ENCODE data around the gene NSUN3.
"Not testable (repeated sequence)": the region's sequence is repeated elsewhere in the genome, so short reads cannot be mapped to it uniquely, and the experiment has no call there.

Gene NSUN3

DNA sequence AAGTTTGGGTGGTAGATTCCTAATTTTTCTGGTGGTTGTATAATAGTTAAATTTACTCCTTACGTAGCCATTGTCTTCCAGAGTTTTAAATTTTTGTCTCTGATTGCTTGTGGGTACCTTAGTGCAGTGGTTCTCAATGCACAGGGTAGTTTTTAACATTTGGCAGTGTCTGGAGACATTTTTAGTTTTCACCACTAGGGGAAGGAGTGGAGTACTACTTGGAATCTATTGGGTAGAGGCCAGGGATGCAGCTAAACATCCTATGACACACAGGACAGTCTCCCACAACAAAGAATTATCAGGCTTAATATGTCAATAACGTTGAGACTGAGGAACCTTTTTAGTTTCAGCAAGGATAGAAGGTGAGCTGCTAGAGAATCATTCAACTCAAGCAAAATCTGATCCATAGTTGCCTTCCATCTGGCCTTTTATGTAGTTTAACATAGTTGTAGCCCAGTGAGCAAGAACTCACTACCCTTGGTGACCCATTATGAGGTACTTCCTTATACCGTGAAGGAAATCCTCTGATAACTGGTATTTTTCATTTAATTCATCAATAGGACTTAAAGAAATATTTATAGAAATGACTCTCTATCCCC, 25.9 kb upstream of the NSUN3 start:
- TF ChIP-seq, protein P1, sequence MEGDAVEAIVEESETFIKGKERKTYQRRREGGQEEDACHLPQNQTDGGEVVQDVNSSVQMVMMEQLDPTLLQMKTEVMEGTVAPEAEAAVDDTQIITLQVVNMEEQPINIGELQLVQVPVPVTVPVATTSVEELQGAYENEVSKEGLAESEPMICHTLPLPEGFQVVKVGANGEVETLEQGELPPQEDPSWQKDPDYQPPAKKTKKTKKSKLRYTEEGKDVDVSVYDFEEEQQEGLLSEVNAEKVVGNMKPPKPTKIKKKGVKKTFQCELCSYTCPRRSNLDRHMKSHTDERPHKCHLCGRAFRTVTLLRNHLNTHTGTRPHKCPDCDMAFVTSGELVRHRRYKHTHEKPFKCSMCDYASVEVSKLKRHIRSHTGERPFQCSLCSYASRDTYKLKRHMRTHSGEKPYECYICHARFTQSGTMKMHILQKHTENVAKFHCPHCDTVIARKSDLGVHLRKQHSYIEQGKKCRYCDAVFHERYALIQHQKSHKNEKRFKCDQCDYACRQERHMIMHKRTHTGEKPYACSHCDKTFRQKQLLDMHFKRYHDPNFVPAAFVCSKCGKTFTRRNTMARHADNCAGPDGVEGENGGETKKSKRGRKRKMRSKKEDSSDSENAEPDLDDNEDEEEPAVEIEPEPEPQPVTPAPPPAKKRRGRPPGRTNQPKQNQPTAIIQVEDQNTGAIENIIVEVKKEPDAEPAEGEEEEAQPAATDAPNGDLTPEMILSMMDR (IDR thresholded peaks at IDR 0.05; ENCODE audit: extremely low read depth, missing control alignments) = no peak
- no peak for DNase-seq (ENCODE audit: low spot score)

- TF ChIP-seq, protein P1 (IDR thresholded peaks at IDR 0.05; ENCODE audit: extremely low read depth, missing control alignments) = no peak
Observed at GRCh38 chr3:94043285-94043684, 19.6 kb upstream of the NSUN3 start.

DNA sequence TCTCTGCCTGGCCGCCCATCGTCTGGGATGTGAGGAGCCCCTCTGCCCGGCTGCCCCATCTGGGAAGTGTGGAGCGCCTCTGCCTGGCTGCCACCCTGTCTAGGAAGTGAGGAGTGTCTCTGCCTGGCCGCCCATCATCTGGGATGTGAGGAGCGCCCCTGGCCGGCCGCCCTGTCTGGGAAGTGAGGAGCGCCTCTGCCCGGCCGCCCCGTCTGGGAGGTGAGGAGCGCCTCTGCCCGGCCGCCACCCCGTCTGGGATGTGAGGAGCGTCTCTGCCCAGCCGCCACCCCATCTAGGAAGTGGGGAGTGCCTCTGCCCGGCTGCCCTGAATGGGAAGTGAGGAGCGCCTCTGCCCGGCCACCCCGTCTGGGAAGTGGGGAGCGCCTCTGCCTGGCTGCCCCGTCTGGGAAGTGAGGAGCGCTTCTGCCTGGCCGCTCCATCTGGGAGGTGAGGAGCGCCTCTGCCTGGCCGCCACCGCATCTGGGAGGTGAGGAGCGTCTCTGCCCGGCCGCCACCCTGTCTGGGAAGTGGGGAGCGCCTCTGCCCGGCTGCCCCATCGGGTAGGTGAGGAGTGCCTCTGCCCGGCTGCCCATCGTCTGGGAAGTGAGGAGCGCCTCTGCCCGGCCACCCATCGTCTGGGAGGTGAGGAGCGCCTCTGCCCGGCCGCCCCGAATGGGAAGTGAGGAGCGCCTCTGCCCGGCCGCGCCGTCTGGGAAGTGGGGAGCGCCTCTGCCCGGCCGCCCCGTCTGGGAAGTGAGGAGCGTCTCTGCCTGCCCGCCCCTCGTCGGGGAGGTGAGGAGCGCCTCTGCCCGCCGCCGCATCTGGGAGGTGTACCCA, 18.5 kb upstream of the NSUN3 start:
- DNase-seq (ENCODE audit: low spot score) = not testable (repeated sequence)

More at GRCh38 chr3:94043285-94043684, 19.6 kb upstream of the NSUN3 start:
- DNase-seq (ENCODE audit: low spot score) = no peak

GRCh38 chr3:94046533-94046932, 16.3 kb upstream of the NSUN3 start:
- no peak for DNase-seq (ENCODE audit: low spot score)

DNA sequence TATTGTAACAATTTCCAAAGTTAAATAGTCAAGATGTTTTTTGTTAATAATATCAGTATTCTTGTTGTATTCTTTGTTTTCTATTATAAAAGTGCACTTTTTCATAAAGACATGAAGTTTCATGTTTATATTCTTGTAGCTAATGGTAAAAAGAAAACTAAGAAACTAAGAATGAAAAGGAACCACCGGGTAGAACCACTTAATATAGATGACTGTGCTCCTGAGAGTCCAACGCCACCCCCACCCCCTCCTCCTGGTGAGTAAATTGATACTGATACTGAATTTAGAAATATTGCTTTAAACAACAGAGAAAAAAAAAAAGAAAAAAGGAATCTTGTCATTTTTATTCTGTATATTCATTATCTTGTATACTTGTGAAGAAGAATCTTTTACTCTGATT, 13.6 kb upstream of the NSUN3 start:
- DNase-seq (ENCODE audit: low spot score) = no peak
- TF ChIP-seq, protein P1 (IDR thresholded peaks at IDR 0.05; ENCODE audit: extremely low read depth, missing control alignments) = no peak

More at GRCh38 chr3:94046533-94046932, 16.3 kb upstream of the NSUN3 start:
- TF ChIP-seq, protein P1 (IDR thresholded peaks at IDR 0.05; ENCODE audit: extremely low read depth, missing control alignments) = no peak

DNA sequence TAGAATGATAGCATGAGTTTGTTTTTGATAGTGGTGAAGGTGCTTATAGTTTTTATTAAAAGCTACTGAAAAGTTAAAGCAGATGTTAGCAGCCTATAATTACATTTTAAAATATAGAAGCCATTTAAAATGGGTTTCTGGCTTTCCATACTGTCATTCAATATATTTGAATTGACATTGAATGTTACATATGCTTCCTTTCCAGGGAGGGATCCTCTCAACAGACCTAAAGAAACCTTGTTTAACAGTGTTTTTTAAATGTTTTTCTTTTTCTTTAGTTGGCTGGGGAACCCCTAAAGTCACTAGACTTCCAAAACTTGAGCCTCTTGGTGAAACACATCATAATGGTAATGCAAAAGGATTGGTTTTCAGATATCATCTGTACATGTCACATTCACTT, 12.3 kb upstream of the NSUN3 start:
- DNase-seq (ENCODE audit: low spot score) = no peak
- TF ChIP-seq, protein P1 (IDR thresholded peaks at IDR 0.05; ENCODE audit: extremely low read depth, missing control alignments) = no peak

DNA sequence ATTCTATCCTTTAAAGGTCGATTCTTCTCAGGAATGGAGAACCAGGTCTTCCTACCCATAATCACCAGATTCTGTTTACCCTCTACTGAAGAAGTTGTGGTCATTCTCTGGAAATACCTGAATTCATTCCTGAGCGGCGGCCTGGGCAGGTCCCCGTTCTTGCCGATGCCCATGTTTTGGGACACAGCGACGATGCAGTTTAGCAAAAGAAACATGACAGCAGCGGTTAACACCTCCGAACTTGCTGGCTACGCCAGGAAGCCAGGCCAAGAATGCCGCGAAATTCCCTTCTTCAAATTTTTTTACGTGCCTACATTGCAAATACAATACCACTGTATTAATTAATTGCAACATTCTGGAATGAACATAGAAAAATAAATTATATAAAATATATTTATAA, 1.6 kb upstream of the NSUN3 start:
- TF ChIP-seq, protein P1 (IDR thresholded peaks at IDR 0.05; ENCODE audit: extremely low read depth, missing control alignments) = no peak
- DNase-seq (ENCODE audit: low spot score) = no peak
